ENCODE results near the gene GADD45A.
"Not testable (repeated sequence)": the region's sequence is repeated elsewhere in the genome, so short reads cannot be mapped to it uniquely, and the experiment has no call there.

GRCh38 chr1:67665307-67665706, 19.7 kb upstream of the GADD45A start:
- TF ChIP-seq POLR2A (IDR thresholded peaks at IDR 0.05), result not testable (repeated sequence)
- TF ChIP-seq, protein P1, sequence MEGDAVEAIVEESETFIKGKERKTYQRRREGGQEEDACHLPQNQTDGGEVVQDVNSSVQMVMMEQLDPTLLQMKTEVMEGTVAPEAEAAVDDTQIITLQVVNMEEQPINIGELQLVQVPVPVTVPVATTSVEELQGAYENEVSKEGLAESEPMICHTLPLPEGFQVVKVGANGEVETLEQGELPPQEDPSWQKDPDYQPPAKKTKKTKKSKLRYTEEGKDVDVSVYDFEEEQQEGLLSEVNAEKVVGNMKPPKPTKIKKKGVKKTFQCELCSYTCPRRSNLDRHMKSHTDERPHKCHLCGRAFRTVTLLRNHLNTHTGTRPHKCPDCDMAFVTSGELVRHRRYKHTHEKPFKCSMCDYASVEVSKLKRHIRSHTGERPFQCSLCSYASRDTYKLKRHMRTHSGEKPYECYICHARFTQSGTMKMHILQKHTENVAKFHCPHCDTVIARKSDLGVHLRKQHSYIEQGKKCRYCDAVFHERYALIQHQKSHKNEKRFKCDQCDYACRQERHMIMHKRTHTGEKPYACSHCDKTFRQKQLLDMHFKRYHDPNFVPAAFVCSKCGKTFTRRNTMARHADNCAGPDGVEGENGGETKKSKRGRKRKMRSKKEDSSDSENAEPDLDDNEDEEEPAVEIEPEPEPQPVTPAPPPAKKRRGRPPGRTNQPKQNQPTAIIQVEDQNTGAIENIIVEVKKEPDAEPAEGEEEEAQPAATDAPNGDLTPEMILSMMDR (IDR thresholded peaks at IDR 0.05), result not testable (repeated sequence)
